Medulla oblongata (tissue), 1 donor: Measurements from ENCODE around the gene PRKCH.

Experiments
- DNase-seq: peaks from one replicate; pipeline ENCODE4 v3.0.0-alpha.2; 2015; ENCODE audit errors: extremely low spot score

Gene PRKCH

DNA sequence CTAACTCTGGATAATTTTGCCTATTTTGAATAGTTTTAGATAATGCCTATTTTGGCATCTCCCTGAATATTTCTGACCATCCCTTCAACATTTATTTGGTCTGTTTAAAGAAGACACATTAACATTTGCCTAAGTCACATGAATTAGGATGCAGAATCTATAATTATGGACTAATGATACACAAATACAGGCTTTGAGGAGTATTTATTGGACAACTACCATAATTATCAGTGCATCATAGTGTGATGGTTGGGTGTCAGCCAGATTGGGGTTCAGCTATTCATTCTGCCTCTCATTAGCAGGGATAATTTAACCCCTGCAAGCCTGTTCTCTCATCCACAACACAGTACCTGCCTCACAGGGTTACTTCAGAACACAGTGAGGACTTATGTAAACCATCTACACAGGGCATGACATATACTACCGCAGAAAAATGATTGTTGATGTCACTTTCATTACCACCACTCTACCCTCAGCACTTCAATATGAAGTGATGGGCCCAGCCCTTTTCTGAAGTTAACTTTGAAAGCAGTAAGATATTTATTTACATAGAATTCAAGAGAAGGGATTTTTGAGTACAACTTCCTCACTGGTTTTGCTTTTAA is 14.4 kb downstream of the PRKCH start:
- no peak for DNase-seq

DNA sequence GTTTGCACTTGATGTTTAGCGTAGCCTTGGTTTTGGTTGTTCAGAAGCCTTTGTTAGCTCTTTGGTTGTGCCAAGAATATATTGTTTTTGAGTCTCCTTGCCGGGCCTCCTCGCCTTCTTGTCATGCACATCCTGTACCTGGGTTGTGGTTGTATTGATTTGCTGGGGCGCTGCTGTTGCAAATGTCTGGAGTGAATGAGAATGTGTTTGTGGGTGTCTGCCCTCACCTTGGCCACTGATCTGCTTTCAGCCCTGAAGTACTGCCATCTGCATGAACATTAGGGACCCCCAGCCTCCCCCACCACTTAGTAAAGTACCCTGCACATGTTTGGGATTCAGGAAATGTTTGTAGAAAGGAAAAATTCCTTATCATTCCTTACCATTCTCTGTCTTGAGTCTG is 16.5 kb downstream of the PRKCH start:
- DNase-seq = no peak

GRCh38 chr14:61338457-61338856 is 17.1 kb downstream of the PRKCH start:
- DNase-seq = no peak

- no peak for DNase-seq
Observed at GRCh38 chr14:61341275-61342206, 20.2 kb downstream of the PRKCH start.

DNA sequence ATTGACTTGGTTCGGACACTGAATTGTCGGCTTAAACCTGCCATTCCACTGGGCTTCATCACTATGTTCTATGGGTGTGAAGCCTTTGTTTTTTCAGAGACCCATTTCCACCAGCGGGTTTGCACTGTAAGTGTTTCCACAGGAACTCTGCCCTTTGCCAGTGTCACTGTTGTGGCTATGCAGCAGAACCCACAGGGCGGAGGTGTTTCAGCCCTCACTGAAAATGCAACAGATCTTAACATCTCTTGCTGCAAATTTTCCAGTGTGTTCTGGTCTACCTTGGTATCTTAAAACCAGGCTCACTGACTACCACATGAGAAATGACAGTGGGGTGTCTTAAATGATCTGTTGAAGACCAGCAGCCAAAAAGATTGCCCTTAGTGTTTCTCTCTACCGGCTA is 21.1 kb downstream of the PRKCH start:
- peak; percentile 25 for DNase-seq

- no peak for DNase-seq
Observed at GRCh38 chr14:61342932-61343331, 21.6 kb downstream of the PRKCH start.

DNA sequence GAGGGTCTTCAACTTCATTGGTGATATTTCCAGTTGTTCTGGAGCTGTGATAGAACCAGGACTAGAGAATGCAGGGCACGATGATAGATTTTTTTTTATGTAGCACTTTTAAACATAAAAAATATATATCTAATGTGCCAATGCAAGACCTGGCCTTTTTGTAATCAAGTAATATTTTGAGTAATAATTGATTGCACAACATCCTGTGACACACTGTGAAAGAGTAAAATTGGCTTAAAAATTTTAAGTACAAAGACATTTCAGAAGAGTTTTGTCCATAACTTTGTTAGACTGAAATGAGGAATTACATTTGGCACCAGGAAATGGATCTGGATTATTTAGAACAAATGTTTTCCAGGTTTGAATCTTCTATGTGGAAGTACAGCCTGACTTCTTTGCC is 22.1 kb downstream of the PRKCH start:
- no peak for DNase-seq

- DNase-seq = peak; percentile 33
Observed at GRCh38 chr14:61343991-61344405, 22.6 kb downstream of the PRKCH start.

GRCh38 chr14:61344437-61345150 is 23.2 kb downstream of the PRKCH start:
- peak; percentile 58 for DNase-seq

- DNase-seq = no peak
Observed at GRCh38 chr14:61345151-61345482, 23.7 kb downstream of the PRKCH start.

DNA sequence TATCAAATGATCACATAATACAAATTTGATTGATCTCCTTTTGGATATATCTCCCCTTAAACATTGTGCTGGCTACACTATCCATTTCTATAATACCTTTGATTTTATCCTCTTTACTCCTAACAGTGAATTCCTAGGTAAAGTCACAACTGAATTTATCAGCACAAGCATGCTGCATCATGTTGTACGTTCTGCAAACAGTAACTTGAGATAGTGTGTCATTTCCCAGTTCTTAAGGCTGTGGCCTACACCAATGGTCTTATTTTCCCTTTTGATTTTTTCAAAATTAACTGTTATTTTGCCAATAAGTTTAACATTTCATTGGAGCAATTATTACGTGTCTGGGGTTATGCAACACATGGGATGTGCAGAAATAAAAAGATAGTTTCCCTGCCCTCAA is 24.8 kb downstream of the PRKCH start:
- DNase-seq = no peak

DNA sequence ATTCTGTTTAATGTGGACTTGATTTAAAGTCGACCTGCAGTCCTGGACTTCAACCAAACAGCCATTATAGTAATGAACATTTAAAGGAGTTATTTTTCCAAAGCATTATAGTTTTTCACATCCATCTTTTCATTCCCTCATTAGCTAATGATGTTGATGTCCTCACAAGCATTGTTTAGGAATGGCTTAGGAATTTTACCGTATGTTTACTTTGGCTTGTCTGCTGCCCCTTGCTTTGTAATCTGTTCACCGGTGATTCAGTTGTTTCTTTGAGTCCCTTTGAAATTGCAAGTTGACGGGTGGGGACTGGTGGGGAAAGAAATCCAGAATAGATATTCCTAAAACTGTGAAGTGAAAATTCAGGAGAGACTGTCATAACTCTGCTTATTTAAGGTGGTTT is 25.4 kb downstream of the PRKCH start:
- no peak for DNase-seq

DNA sequence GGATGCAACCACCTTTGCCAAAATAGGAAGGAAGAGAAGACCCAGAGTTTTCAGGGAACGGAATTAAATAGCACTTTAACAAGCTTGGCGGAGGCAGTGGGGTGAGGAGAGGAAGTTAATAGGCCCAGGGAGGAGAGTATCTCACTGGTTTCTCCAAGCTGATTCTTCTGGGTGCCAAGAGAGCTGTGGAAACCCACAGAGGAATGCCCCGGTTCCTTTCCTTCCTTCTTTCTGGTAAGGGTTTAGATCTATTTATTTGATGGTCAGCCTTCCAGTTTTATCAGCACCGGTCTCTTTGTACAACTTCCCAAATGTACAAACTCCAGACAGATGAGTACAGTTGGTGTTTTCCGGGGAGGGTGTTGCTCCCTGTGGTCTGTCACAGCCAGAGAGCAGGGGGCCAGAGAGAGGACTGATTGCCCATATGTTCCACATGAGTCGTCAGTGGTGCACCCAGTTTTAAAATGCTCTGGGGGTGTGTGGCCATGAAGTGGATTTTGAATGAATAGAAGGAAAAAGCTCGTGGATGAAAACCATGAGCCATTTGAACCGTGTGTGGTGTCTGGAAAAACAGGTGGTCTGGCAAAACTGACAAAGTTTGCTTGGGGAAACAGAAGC is 26.6 kb downstream of the PRKCH start:
- DNase-seq = peak; percentile 65

DNA sequence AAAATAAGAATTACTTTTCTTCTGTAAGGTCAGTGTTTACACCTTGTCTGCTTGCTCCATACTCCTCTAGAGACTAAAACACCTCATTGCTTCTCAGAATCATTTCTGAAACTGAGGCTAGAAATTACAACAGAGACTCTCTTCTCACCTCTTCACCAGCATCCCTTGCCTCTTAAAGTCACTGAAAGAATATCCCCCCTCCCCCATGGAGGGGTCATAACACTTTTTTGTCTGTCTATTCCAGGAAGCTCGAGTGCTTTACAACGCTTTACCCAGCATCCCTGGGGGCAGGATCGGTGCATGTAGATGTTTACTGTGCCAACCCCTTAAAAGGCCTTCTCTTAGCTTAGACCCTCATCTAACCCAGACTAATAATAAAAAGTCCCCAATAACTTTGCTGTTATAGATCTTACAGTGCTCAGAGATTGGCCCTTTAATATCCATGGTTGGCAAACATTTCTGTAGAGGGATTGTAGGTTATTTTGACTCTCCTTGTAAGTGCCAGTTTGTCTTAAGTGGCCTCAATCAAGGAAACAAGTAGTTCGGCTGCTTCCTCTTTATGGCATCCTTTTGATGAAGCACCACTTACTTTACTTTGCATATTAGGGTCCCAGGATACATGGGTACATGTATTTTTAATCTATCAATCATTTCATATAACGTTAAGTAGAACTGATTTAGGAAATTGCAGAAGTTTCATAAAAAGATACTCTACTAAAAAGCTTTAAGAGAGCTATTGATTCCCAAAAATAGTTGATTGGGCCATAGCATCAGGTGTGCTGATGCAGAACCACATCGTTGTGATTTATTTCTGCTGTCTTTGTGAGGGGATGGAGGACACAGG is 29.3 kb downstream of the PRKCH start:
- no peak for DNase-seq

- no peak for DNase-seq
Observed at GRCh38 chr14:61351477-61351876, 30.1 kb downstream of the PRKCH start.

DNA sequence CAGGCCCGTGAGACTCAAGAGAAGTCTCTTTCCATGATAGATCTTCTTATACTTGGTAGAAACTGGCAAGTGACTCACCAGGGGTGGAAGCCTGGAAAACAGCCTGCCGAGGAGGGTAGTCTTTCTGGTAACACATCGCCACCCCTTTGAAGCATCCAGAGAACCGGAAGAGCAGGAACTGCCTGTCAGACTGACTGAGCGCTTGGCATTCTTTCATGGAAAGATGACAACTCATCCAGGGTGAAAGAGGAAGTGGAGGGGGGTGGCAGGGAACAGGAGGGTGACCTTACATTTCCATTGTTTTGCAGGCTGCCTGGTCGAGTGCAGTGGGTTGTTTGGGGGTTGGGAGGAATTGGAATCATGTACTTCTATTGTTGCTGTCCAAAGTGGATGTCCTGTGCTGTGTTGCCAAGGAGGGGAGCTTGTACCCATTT is 34.5 kb downstream of the PRKCH start:
- DNase-seq = no peak

DNA sequence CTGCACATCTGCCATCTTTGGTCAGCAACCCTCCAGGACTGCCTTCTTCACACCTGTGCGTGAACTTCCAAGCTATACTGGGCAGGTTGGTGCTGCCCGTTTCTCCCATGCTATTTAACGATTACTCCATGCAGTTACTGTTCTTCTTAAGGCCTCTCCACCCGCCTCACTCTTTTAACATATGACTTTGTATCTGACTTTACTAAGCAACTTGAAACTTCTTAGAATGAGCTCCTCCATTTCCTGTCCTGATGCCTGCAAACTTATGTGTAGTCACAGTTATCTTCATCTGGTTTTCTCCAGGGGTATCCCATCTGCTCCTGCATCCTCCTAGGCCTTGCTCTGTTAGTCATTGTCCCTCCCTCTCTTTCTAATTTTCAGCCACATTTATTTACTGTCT is 35.7 kb downstream of the PRKCH start:
- no peak for DNase-seq

GRCh38 chr14:61358554-61359226 is 37.3 kb downstream of the PRKCH start:
- DNase-seq = no peak

GRCh38 chr14:61360796-61361525 is 39.6 kb downstream of the PRKCH start:
- DNase-seq = no peak
